GM23338 (cell line): ENCODE measurements around the gene CDYL. TPM values are rescaled to one million over a fixed set of nuclear protein-coding genes. Genes with fewer than 3 reads are reported as not detected.

Source experiments
- ATAC-seq: fragments of 200-7000 bp; cut with Tn5 transposase; 3 replicates; pipeline ENCODE4 v1.9.1; 2020
- DNase-seq: peaks from one replicate; pipeline ENCODE4 v3.0.0-alpha.2; 2015; ENCODE audit warnings: low spot score
- H2AFZ ChIP-seq: fragments of 200-600 bp; sonication (generic); 2 replicates; pipeline ENCODE4 v1.8.0; 2016; ENCODE audit warnings: antibody characterized with exemption, mild to moderate bottlenecking, moderate library complexity
- H3F3A ChIP-seq: fragments of 200-600 bp; sonication (generic); replicated peaks from 2 replicates; pipeline ENCODE4 v1.8.0; 2017; ENCODE audit warnings: antibody characterized with exemption, mixed run types, low read depth
- H3K27ac ChIP-seq: fragments of 200-600 bp; sonication (generic); 2 replicates; pipeline ENCODE4 v1.6.1; 2016; ENCODE audit warnings: low read depth
- H3K27me3 ChIP-seq: fragments of 200-600 bp; sonication (generic); 2 replicates; pipeline ENCODE4 v1.8.0; 2016; ENCODE audit warnings: mild to moderate bottlenecking, mixed run types, moderate library complexity; ENCODE audit not compliant: insufficient read depth
- H3K36me3 ChIP-seq: fragments of 200-600 bp; sonication (generic); 2 replicates; pipeline ENCODE4 v1.8.0; 2016; ENCODE audit warnings: mild to moderate bottlenecking; ENCODE audit not compliant: insufficient read depth
- H3K4me1 ChIP-seq: fragments of 200-600 bp; sonication (generic); 2 replicates; pipeline ENCODE4 v1.8.0; 2016; ENCODE audit warnings: mild to moderate bottlenecking, moderate library complexity; ENCODE audit not compliant: insufficient read depth
- H3K4me2 ChIP-seq: fragments of 200-600 bp; sonication (generic); 2 replicates; pipeline ENCODE4 v1.7.1; 2017; ENCODE audit warnings: mixed run types
- H3K4me3 ChIP-seq: fragments of 200-600 bp; sonication (generic); 2 replicates; pipeline ENCODE4 v1.6.1; 2016; ENCODE audit warnings: mixed run types
- H3K79me2 ChIP-seq: fragments of 200-600 bp; sonication (generic); replicated peaks from 2 replicates; pipeline ENCODE4 v1.8.0; 2017; ENCODE audit warnings: mild to moderate bottlenecking; ENCODE audit not compliant: insufficient read depth
- H3K9me2 ChIP-seq: fragments of 200-600 bp; sonication (generic); 2 replicates; pipeline ENCODE4 v1.8.0; 2017; ENCODE audit not compliant: insufficient read depth
- H4K20me1 ChIP-seq: fragments of 200-600 bp; sonication (generic); replicated peaks from 2 replicates; pipeline ENCODE4 v1.8.0; 2017; ENCODE audit warnings: mild to moderate bottlenecking; ENCODE audit not compliant: insufficient read depth
- H3K27ac Mint-ChIP-seq: 2 replicates; pipeline ENCODE4 v1.8.0; 2020; ENCODE audit warnings: inconsistent platforms, mild to moderate bottlenecking, moderate library complexity, mixed read lengths
- H3K27me3 Mint-ChIP-seq: 3 replicates; pipeline ENCODE4 v1.8.0; 2022; ENCODE audit warnings: low read depth, mild to moderate bottlenecking, moderate library complexity, mixed read lengths, inconsistent platforms; ENCODE audit not compliant: insufficient read depth, poor library complexity
- H3K36me3 Mint-ChIP-seq: 3 replicates; pipeline ENCODE4 v1.8.0; 2021; ENCODE audit warnings: low read depth, mild to moderate bottlenecking, inconsistent platforms, moderate library complexity, mixed read lengths
- H3K4me1 Mint-ChIP-seq: 3 replicates; pipeline ENCODE4 v1.8.0; 2020; ENCODE audit warnings: mild to moderate bottlenecking, inconsistent platforms, mixed read lengths
- H3K4me3 Mint-ChIP-seq: 3 replicates; pipeline ENCODE4 v1.8.0; 2021; ENCODE audit warnings: moderate library complexity, mild to moderate bottlenecking, inconsistent platforms, mixed read lengths
- H3K9me3 Mint-ChIP-seq: 3 replicates; pipeline ENCODE4 v1.8.0; 2020; ENCODE audit warnings: moderate library complexity, mild to moderate bottlenecking, inconsistent platforms, mixed read lengths
- EZH2phosphoT487 ChIP-seq: fragments of 200-600 bp; sonication (generic); IDR thresholded peaks from one replicate; pipeline ENCODE4 v1.8.1; 2018; ENCODE audit warnings: antibody characterized with exemption; ENCODE audit not compliant: unreplicated experiment
- JUNB ChIP-seq: IDR thresholded peaks from one replicate; pipeline ENCODE4 v1.6.1; 2016; ENCODE audit warnings: antibody characterized with exemption; ENCODE audit not compliant: unreplicated experiment
- NANOG ChIP-seq: IDR thresholded peaks from 2 replicates; pipeline ENCODE4 v1.6.1; 2016; ENCODE audit warnings: antibody characterized with exemption, borderline replicate concordance
- POLR2AphosphoS5 ChIP-seq: IDR thresholded peaks from 2 replicates; pipeline ENCODE4 v1.6.1; 2016; ENCODE audit warnings: antibody characterized with exemption, low read depth
- STAT1 ChIP-seq: IDR thresholded peaks from one replicate; pipeline ENCODE4 v1.6.1; 2016; ENCODE audit warnings: antibody characterized with exemption; ENCODE audit not compliant: unreplicated experiment
- ZNF114 ChIP-seq: fragments of 250-450 bp; sonication (Bioruptor Pico); IDR thresholded peaks from 2 replicates; pipeline ENCODE4 v1.5.0; 2020; ENCODE audit warnings: mild to moderate bottlenecking, moderate library complexity
- ZNF331 ChIP-seq: fragments of 250-450 bp; sonication (Bioruptor Pico); IDR thresholded peaks from 2 replicates; pipeline ENCODE4 v1.5.0; 2020; ENCODE audit warnings: low read depth, mild to moderate bottlenecking, moderate library complexity
- ZNF462 ChIP-seq: fragments of 250-450 bp; sonication (Bioruptor Pico); IDR thresholded peaks from 2 replicates; pipeline ENCODE4 v1.5.0; 2020; ENCODE audit warnings: mild to moderate bottlenecking, moderate library complexity
- polyA plus RNA-seq: library from polyadenylated mRNA; unstranded; fragments of >200 nt; fragmentation: Nextera tagmentation; extraction: Ambion mirVana; gene quantifications from 2 replicates; pipeline ENCODE4 v1.2.1, GENCODE V29; 2016
- total RNA-seq: library from RNA; depleted of rRNA; stranded (reverse); fragments of >200 nt; shearing (Covaris generic); gene quantifications from 2 replicates; pipeline ENCODE4 v1.2.3, GENCODE V29; 2014
- TF ChIP-seq, protein P1 (sequence below): IDR thresholded peaks from one replicate; pipeline ENCODE4 v1.6.1; 2018; ENCODE audit warnings: antibody characterized with exemption; ENCODE audit not compliant: unreplicated experiment

Gene CDYL
- total and polyA plus RNA-seq, 2 experiments from 2014 or later: 67.2 to 128 TPM

- Histone ChIP-seq H4K20me1 (peaks cover 69% of the 10 kb centered on the region), H3K79me2 (peaks cover 98% of the 10 kb centered on the region)
These were observed 128.3 kb downstream of the CDYL start for GRCh38 chr6:4904461-4905025.

More at GRCh38 chr6:4904461-4905025, 128.3 kb downstream of the CDYL start:
- H3K4me3 ChIP-seq: no peak overlapping the region
- Mint-ChIP-seq H3K4me3 (no peak overlapping the region), H3K9me3 (no peaks in the 10 kb centered on the region; the same call in 2 of the 3 replicates), H3K4me1 (peaks cover 66% of the 10 kb centered on the region), H3K27ac (no peak overlapping the region), H3K27me3 (peaks cover 13% of the 10 kb centered on the region), H3K36me3 (peaks cover 25% of the 10 kb centered on the region)
- no peaks in the 10 kb centered on the region for H3F3A ChIP-seq
- no peak for ATAC-seq
- no peak for DNase-seq
- H3K9me2 ChIP-seq: no peaks in the 10 kb centered on the region
- H3K27ac ChIP-seq: no peak overlapping the region
- H2AFZ ChIP-seq: no peak overlapping the region
- no peak for TF ChIP-seq JUNB
- no peak for TF ChIP-seq ZNF331 (CRISPR knock-in tag)
- TF ChIP-seq, protein P1, sequence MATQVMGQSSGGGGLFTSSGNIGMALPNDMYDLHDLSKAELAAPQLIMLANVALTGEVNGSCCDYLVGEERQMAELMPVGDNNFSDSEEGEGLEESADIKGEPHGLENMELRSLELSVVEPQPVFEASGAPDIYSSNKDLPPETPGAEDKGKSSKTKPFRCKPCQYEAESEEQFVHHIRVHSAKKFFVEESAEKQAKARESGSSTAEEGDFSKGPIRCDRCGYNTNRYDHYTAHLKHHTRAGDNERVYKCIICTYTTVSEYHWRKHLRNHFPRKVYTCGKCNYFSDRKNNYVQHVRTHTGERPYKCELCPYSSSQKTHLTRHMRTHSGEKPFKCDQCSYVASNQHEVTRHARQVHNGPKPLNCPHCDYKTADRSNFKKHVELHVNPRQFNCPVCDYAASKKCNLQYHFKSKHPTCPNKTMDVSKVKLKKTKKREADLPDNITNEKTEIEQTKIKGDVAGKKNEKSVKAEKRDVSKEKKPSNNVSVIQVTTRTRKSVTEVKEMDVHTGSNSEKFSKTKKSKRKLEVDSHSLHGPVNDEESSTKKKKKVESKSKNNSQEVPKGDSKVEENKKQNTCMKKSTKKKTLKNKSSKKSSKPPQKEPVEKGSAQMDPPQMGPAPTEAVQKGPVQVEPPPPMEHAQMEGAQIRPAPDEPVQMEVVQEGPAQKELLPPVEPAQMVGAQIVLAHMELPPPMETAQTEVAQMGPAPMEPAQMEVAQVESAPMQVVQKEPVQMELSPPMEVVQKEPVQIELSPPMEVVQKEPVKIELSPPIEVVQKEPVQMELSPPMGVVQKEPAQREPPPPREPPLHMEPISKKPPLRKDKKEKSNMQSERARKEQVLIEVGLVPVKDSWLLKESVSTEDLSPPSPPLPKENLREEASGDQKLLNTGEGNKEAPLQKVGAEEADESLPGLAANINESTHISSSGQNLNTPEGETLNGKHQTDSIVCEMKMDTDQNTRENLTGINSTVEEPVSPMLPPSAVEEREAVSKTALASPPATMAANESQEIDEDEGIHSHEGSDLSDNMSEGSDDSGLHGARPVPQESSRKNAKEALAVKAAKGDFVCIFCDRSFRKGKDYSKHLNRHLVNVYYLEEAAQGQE: no peak
- no peak for TF ChIP-seq STAT1
- TF ChIP-seq ZNF462: no peak
- no peak for TF ChIP-seq NANOG
- no peak for TF ChIP-seq EZH2phosphoT487
- no peak for TF ChIP-seq ZNF114
- no peak for TF ChIP-seq POLR2AphosphoS5
- no peaks in the 10 kb centered on the region for H3K36me3 ChIP-seq
- H3K4me2 ChIP-seq: no peak overlapping the region
- peaks cover 25% of the 10 kb centered on the region for H3K4me1 ChIP-seq
- H3K27me3 ChIP-seq: no peaks in the 10 kb centered on the region
